Neural cell (in vitro differentiated cells): ENCODE measurements around the gene TTYH1. TPM values are rescaled to one million over a fixed set of nuclear protein-coding genes. Genes with fewer than 3 reads are reported as not detected.
"Not testable (repeated sequence)": the region's sequence is repeated elsewhere in the genome, so short reads cannot be mapped to it uniquely, and the experiment has no call there.

ENCODE experiments used
- H2AFZ ChIP-seq: fragments of 200-600, 300-800 bp; sonication (generic), shearing (Covaris generic); 2 replicates; pipeline ENCODE4 v1.6.0; 2014; ENCODE audit warnings: low read depth, mild to moderate bottlenecking, antibody characterized with exemption, low read length, moderate library complexity
- H3F3A ChIP-seq: fragments of 200-600 bp; shearing (Covaris generic); 2 replicates; pipeline ENCODE4 v1.6.1; 2016; ENCODE audit warnings: mild to moderate bottlenecking, moderate library complexity, mixed read lengths, antibody characterized with exemption, low read length; ENCODE audit not compliant: insufficient read depth, poor library complexity, severe bottlenecking
- H3K27ac ChIP-seq: fragments of 200-600, 300-800 bp; sonication (generic), shearing (Covaris generic); 2 replicates; pipeline ENCODE4 v1.5.1; 2014; ENCODE audit warnings: mild to moderate bottlenecking, low read length, moderate library complexity
- H3K27me3 ChIP-seq: fragments of 300-800, 200-600 bp; sonication (generic), shearing (Covaris generic); 2 replicates; pipeline ENCODE4 v1.6.0; 2014; ENCODE audit warnings: mild to moderate bottlenecking, low read depth, low read length, moderate library complexity; ENCODE audit not compliant: insufficient read depth
- H3K36me3 ChIP-seq: fragments of 300-800, 200-600 bp; sonication (generic), shearing (Covaris generic); 2 replicates; pipeline ENCODE4 v1.5.1; 2014; ENCODE audit warnings: mild to moderate bottlenecking, antibody characterized with exemption, low read length, moderate library complexity; ENCODE audit not compliant: insufficient read depth
- H3K4me2 ChIP-seq: fragments of 300-800, 200-600 bp; sonication (generic), shearing (Covaris generic); 2 replicates; pipeline ENCODE4 v1.6.0; 2014; ENCODE audit warnings: mild to moderate bottlenecking, low read length
- H3K4me3 ChIP-seq: fragments of 300-800, 200-600 bp; sonication (generic), shearing (Covaris generic); 2 replicates; pipeline ENCODE4 v1.5.1; 2014; ENCODE audit warnings: mild to moderate bottlenecking, low read length, moderate library complexity
- H3K79me2 ChIP-seq: fragments of 200-600 bp; shearing (Covaris generic); replicated peaks from 2 replicates; pipeline ENCODE4 v1.6.0; 2014; ENCODE audit warnings: mild to moderate bottlenecking, low read length, moderate library complexity; ENCODE audit not compliant: insufficient read depth
- H3K9ac ChIP-seq: fragments of 300-800, 200-600 bp; sonication (generic), shearing (Covaris generic); 2 replicates; pipeline ENCODE4 v1.6.1; 2016; ENCODE audit warnings: mild to moderate bottlenecking, low read length, mixed read lengths
- H3K9me2 ChIP-seq: fragments of 200-600 bp; shearing (Covaris generic); 2 replicates; pipeline ENCODE4 v1.6.1; 2016; ENCODE audit warnings: mild to moderate bottlenecking, low read length, mixed read lengths; ENCODE audit not compliant: insufficient read depth
- H3K9me3 ChIP-seq: fragments of 200-600, 300-800 bp; sonication (generic), shearing (Covaris generic); 2 replicates; pipeline ENCODE4 v1.6.1; 2016; ENCODE audit warnings: mild to moderate bottlenecking, mixed run types, low read length, moderate library complexity, mixed read lengths
- H4K20me1 ChIP-seq: fragments of 200-600 bp; shearing (Covaris generic); 2 replicates; pipeline ENCODE4 v1.6.1; 2016; ENCODE audit warnings: mild to moderate bottlenecking, mixed run types; ENCODE audit not compliant: insufficient read depth
- CTCF ChIP-seq: fragments of 450-650 bp; IDR thresholded peaks from 2 replicates; pipeline ENCODE4 v1.5.1; 2014; ENCODE audit warnings: antibody characterized with exemption, mild to moderate bottlenecking, moderate library complexity; ENCODE audit not compliant: poor library complexity, severe bottlenecking
- EP300 ChIP-seq: fragments of 450-650 bp; conservative IDR thresholded peaks from 2 replicates; pipeline ENCODE4 v1.6.1; 2014; ENCODE audit warnings: antibody characterized with exemption, mild to moderate bottlenecking, moderate library complexity; ENCODE audit not compliant: poor library complexity, severe bottlenecking
- EZH2 ChIP-seq: fragments of 200-600, 300-800 bp; shearing (Covaris generic), sonication (generic); IDR thresholded peaks from 2 replicates; pipeline ENCODE4 v1.6.1; 2014; ENCODE audit warnings: antibody characterized with exemption, low read length, borderline replicate concordance, mild to moderate bottlenecking; ENCODE audit not compliant: insufficient read depth, poor library complexity, severe bottlenecking
- MXI1 ChIP-seq: fragments of 450-650 bp; conservative IDR thresholded peaks from 2 replicates; pipeline ENCODE4 v1.6.1; 2014; ENCODE audit warnings: antibody characterized with exemption, mild to moderate bottlenecking; ENCODE audit not compliant: poor library complexity, severe bottlenecking
- POLR2AphosphoS5 ChIP-seq: IDR thresholded peaks from 2 replicates; pipeline ENCODE4 v1.6.1; 2012
- RAD21 ChIP-seq: fragments of 450-650 bp; conservative IDR thresholded peaks from 2 replicates; pipeline ENCODE4 v1.6.1; 2014; ENCODE audit warnings: antibody characterized with exemption, mild to moderate bottlenecking, moderate library complexity
- REST ChIP-seq: IDR thresholded peaks from 2 replicates; pipeline ENCODE4 v1.6.1; 2012; ENCODE audit warnings: borderline replicate concordance
- SMC3 ChIP-seq: fragments of 450-650 bp; conservative IDR thresholded peaks from 2 replicates; pipeline ENCODE4 v1.6.1; 2014; ENCODE audit warnings: antibody characterized with exemption, mild to moderate bottlenecking, moderate library complexity; ENCODE audit not compliant: poor library complexity
- TAF1 ChIP-seq: IDR thresholded peaks from 2 replicates; pipeline ENCODE4 v1.6.1; 2012; ENCODE audit warnings: low read depth
- polyA plus RNA-seq: library from polyadenylated mRNA; depleted of rRNA; stranded (reverse); fragments of >200 nt; gene quantifications from 2 replicates; pipeline ENCODE4 v1.2.3, GENCODE V29; 2014

Gene TTYH1
- polyA plus RNA-seq, 1 donor from 2014 or later: 36.1 TPM

GRCh38 chr19:54373781-54374631, 41.3 kb upstream of the TTYH1 start:
- Histone ChIP-seq H3K9me2 (no peaks in the 10 kb centered on the region), H3K36me3 (no peaks in the 10 kb centered on the region), H3K79me2 (no peaks in the 10 kb centered on the region), H3K9ac (no peak overlapping the region), H2AFZ (no peak overlapping the region), H3K4me2 (no peak overlapping the region), H4K20me1 (no peaks in the 10 kb centered on the region), H3K27me3 (no peaks in the 10 kb centered on the region), H3F3A (no peaks in the 10 kb centered on the region), H3K4me3 (no peak overlapping the region), H3K9me3 (no peaks in the 10 kb centered on the region), H3K27ac (no peak overlapping the region)
- TF ChIP-seq SMC3 (no peak), POLR2AphosphoS5 (no peak), EZH2 (no peak), EP300 (no peak), TAF1 (no peak)

- not testable (repeated sequence) for H3F3A ChIP-seq, H3K4me2 ChIP-seq, H2AFZ ChIP-seq, H3K4me3 ChIP-seq, H3K9me2 ChIP-seq, H3K9ac ChIP-seq, H3K27me3 ChIP-seq, H3K79me2 ChIP-seq, H3K36me3 ChIP-seq, H3K9me3 ChIP-seq, H4K20me1 ChIP-seq, H3K27ac ChIP-seq
Measured at GRCh38 chr19:54375181-54375938, 39.9 kb upstream of the TTYH1 start.

GRCh38 chr19:54376610-54377285, 38.5 kb upstream of the TTYH1 start:
- H3K27me3 ChIP-seq: no peaks in the 10 kb centered on the region
- no peak overlapping the region for H3K4me3 ChIP-seq
- no peak overlapping the region for H3K27ac ChIP-seq
- no peaks in the 10 kb centered on the region for H3K36me3 ChIP-seq
- no peaks in the 10 kb centered on the region for H3F3A ChIP-seq
- H3K79me2 ChIP-seq: no peaks in the 10 kb centered on the region
- no peaks in the 10 kb centered on the region for H3K9me2 ChIP-seq
- H2AFZ ChIP-seq: no peak overlapping the region
- no peaks in the 10 kb centered on the region for H4K20me1 ChIP-seq
- H3K9ac ChIP-seq: no peak overlapping the region
- H3K4me2 ChIP-seq: no peak overlapping the region
- no peaks in the 10 kb centered on the region for H3K9me3 ChIP-seq
- TF ChIP-seq RAD21 (no peak), TAF1 (no peak), POLR2AphosphoS5 (no peak), SMC3 (no peak)

GRCh38 chr19:54379187-54379678, 36.0 kb upstream of the TTYH1 start:
- TF ChIP-seq EP300: no peak
- no peak for TF ChIP-seq REST
- no peak for TF ChIP-seq SMC3
- no peak for TF ChIP-seq RAD21
- TF ChIP-seq CTCF: no peak
- no peak for TF ChIP-seq MXI1
- TF ChIP-seq TAF1: no peak
- no peak for TF ChIP-seq POLR2AphosphoS5
- TF ChIP-seq EZH2: no peak
- Histone ChIP-seq H3K79me2 (no peaks in the 10 kb centered on the region), H3K9ac (no peak overlapping the region), H3K36me3 (no peaks in the 10 kb centered on the region), H3K4me2 (no peak overlapping the region), H3K27me3 (no peaks in the 10 kb centered on the region), H3F3A (no peaks in the 10 kb centered on the region), H3K27ac (no peak overlapping the region), H3K9me2 (no peaks in the 10 kb centered on the region), H4K20me1 (no peaks in the 10 kb centered on the region), H3K4me3 (no peak overlapping the region), H3K9me3 (no peaks in the 10 kb centered on the region), H2AFZ (no peak overlapping the region)
